Ovary (tissue), 9 donors: Measurements from ENCODE around the gene PRPF8. TPM values are rescaled to one million over a fixed set of nuclear protein-coding genes. Genes with fewer than 3 reads are reported as not detected.
A peak's percentile ranks its signal among the peaks of the same experiment; 100 is the strongest.

ENCODE experiments used
- DNase-seq, 5 donors: peaks; one replicate each; pipeline ENCODE4 v3.0.0-alpha.2; 2019 to 2020
- H3K27ac ChIP-seq, 2 donors: fragments of 200-600 bp; one replicate each; pipeline versions ENCODE4 v1.5.1 to v1.8.0; 2019 to 2022
- H3K27me3 ChIP-seq: fragments of 200-600 bp; one replicate; pipeline ENCODE4 v1.8.0; 2022
- H3K36me3 ChIP-seq: fragments of 200-600 bp; sonication (generic); one replicate; pipeline ENCODE4 v1.5.1; 2019
- H3K4me1 ChIP-seq: one replicate; pipeline ENCODE4 v1.8.1; 2013; ENCODE audit warnings: mild to moderate bottlenecking, moderate library complexity; ENCODE audit not compliant: insufficient read depth
- H3K4me3 ChIP-seq: fragments of 200-600 bp; sonication (generic); one replicate; pipeline ENCODE4 v1.5.1; 2017
- H3K9me3 ChIP-seq, 2 donors: fragments of 200-600 bp in 1 of 2; sonication (generic) in 1 of 2; one replicate each; pipeline versions ENCODE4 v1.5.1 to v1.8.1; 2013 to 2019; ENCODE audit warnings: mild to moderate bottlenecking in 1 of 2, moderate library complexity in 1 of 2
- CTCF ChIP-seq, 3 donors: fragments of 450-650 bp in 2 of 3; fragments of 200-600 bp in 1 of 3; IDR thresholded peaks; one replicate each; pipeline versions ENCODE4 v1.5.1 to v1.8.0; 2016 to 2022; ENCODE audit warnings: antibody characterized with exemption in 3 of 3, mild to moderate bottlenecking in 1 of 3
- EP300 ChIP-seq: sonication (generic); formaldehyde crosslinking; IDR thresholded peaks from one replicate; pipeline ENCODE4 v1.6.1; 2017; ENCODE audit warnings: antibody characterized with exemption
- POLR2A ChIP-seq: fragments of 450-650 bp; IDR thresholded peaks from one replicate; pipeline ENCODE4 v1.6.1; 2017; ENCODE audit warnings: antibody characterized with exemption, mild to moderate bottlenecking, moderate library complexity
- WGBS, 3 donors: extraction: QIAGEN DNeasy Blood & Tissue Kit in 1 of 3; methylation state at CpG; one replicate each; pipeline versions ENCODE4 v1.1.5 to v1.1.7; 2013 to 2017; 5-methylcytosine and 5-hydroxymethylcytosine counted together
- intact Hi-C, 4 donors: fragments of 100-400 bp; cut with DNase I; formaldehyde crosslinking; loops; one replicate each; pipeline versions ENCODE4 v1.11.0 to v1.15.1; 2022 to 2023
- microRNA counts: library from miRNA; unstranded; fragments of <30 nt; microRNA quantifications from one replicate; lab custom pipeline; 2016
- polyA plus RNA-seq, 2 donors: library from polyadenylated mRNA; stranded (reverse); fragments of 200-250 nt in 1 of 2; fragments of 350-450 nt in 1 of 2; fragmentation: Illumina TruSeq in 1 of 2; extraction: RNeasy Lipid Tissue Mini Kit (QIAGEN cat#74804) in 1 of 2; gene quantifications; one replicate each; pipeline ENCODE4 v1.2.3, GENCODE V29; 2013 to 2014
- small RNA-seq: library from RNA; depleted of rRNA; stranded (forward); fragments of <200 nt; gene quantifications from one replicate; pipeline ENCODE3, GENCODE V24; 2016
- total RNA-seq, 7 donors: library from RNA; depleted of rRNA in 2 of 7; stranded (reverse); fragments of >200 nt in 2 of 7; fragmentation: NEBNext Ultra II Directional in 3 of 7; extraction: Animal tissue kit (Norgen Biotek cat#: 25700) in 3 of 7; gene quantifications; one replicate each; pipeline versions ENCODE4 v1.1.0 to v1.2.4, GENCODE V29; 2016 to 2023
- donor health status: DM: no; HTN: no; CAD: no; lungs with moderate emphysema.
- donor health status: DM: no; HTN: no; CAD: no.
- donor health status: Bipolar disorder and iron deficiency.
- donor health status: DM: yes; HTN: yes; CAD: no.
- donor health status: DM: no; HTN: no; CAD: no.
- donor health status: DM: yes; HTN: yes; CAD: no.

PRPF8 gene
- total and polyA plus RNA-seq, 9 donors, result 146 to 379 (median 276) TPM

DNA sequence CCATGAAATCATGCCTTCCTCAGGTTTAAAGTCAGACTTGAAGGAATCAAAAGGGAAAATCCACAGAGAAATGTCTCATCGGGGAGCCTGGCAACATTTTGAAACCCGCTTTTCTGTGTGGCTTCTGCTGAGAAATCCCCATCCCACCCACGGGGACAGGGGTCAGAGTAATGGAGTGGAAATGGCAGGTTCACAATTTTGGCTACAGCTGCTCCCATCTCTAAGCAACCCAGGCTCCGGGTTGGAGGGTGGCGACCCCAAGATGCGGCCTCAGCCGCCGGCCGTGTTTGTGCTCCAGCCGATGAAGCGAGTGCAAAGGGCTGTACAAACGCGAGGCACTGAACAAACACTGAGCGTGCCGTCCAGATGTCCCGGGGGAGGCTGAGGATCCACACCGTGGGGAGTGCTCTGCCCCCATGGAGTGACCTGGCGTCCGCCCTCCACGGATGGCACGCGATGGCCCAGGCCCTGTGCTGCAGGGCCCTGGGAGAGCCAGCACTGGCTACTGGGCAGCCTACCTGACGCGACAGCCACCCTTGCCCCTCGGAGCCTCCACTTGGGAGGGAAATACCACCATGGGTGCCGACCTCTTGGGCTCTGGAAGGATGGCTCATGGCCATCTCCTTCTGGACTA is 78.2 kb downstream of the PRPF8 start:
- no peak overlapping the region for H3K27ac ChIP-seq
- 72 to 82% (median 82%) methylated on average over 26 of the region's 26 CpGs for WGBS, 3 donors
- intact Hi-C loops, result no loop called here

GRCh38 chr17:1605681-1606351 is 78.9 kb downstream of the PRPF8 start:
- H3K4me1 ChIP-seq, result peaks cover 6% of the 10 kb centered on the region
- no peak overlapping the region for H3K4me3 ChIP-seq
- DNase-seq, result peak in 1 of 5 donors; percentile 39
- H3K36me3 ChIP-seq, result no peaks in the 10 kb centered on the region
- intact Hi-C loops, result no loop called here
- 84 to 92% (median 92%) methylated on average over 16 to 19 of the region's 19 CpGs for WGBS, 3 donors
- H3K27me3 ChIP-seq, result no peaks in the 10 kb centered on the region
- peak overlapping the region in 1 of 2 donors; percentile 69 for H3K27ac ChIP-seq
- H3K9me3 ChIP-seq, result no peaks in the 10 kb centered on the region
- TF ChIP-seq CTCF (IDR thresholded peaks at IDR 0.05) (no peak), EP300 (no peak), POLR2A (no peak)

More for the DNA sequence above, 78.2 kb downstream of the PRPF8 start:
- DNase-seq, result peak in 1 of 5 donors; percentile 30
- no peaks in the 10 kb centered on the region for H3K27me3 ChIP-seq
- no peaks in the 10 kb centered on the region for H3K9me3 ChIP-seq
- H3K4me1 ChIP-seq, result peaks cover 6% of the 10 kb centered on the region
- TF ChIP-seq CTCF (IDR thresholded peaks at IDR 0.05), result no peak
- no peak for TF ChIP-seq EP300
- TF ChIP-seq POLR2A, result no peak
- H3K4me3 ChIP-seq, result no peak overlapping the region
- H3K36me3 ChIP-seq, result no peaks in the 10 kb centered on the region

DNA sequence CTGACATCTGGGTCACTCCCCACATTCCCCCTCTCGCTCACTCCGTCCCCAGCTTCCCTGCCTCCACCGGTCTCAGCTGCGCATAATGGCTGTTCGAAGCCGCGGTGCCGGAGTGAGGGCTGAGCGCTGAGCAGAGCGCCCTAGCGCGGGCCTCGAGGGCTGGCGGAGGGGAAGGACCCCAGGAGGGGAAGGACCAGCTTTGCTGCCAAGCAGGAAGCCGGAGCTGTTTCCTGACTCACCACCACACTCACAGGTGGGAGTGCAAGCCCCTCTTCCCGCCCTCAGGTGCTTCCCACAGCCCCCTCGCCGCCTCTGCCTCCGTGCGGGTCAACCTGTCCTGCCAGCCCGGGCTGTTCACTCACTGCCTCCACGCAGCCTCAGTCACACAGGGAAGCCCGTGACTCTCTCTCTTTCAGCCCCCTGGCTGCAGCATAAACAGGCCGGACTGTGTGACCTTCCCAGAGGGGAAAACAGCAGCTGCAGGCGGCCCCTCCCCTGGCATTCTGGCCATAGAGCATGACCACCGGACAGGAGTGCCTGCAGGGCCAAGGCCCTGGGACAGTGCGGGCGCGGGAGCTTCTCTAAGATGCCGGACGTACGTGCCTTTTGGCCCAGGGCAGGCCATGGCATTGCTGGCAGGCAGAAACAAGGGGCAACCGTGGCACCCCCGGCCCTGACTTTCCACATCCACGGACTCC is 79.7 kb downstream of the PRPF8 start:
- Histone ChIP-seq H3K4me1 (peaks cover 6% of the 10 kb centered on the region), H3K27ac (peak overlapping the region in 1 of 2 donors; percentile 69), H3K4me3 (no peak overlapping the region), H3K36me3 (no peaks in the 10 kb centered on the region), H3K27me3 (no peaks in the 10 kb centered on the region), H3K9me3 (no peaks in the 10 kb centered on the region)
- TF ChIP-seq CTCF (IDR thresholded peaks at IDR 0.05) (peak in 1 of 3 donors; percentile 21), EP300 (no peak)
- DNase-seq, result peak; percentile 48 to 67 (median 64)
- WGBS, 3 donors, result 14 to 28% (median 26%) methylated on average over 35 of the region's 35 CpGs
- intact Hi-C loops, result no loop called here

GRCh38 chr17:1601571-1601970 is 83.1 kb downstream of the PRPF8 start:
- TF ChIP-seq EP300 (no peak), POLR2A (no peak), CTCF (IDR thresholded peaks at IDR 0.05) (no peak)
- intact Hi-C loops, result no loop called here
- Histone ChIP-seq H3K4me1 (peaks cover 6% of the 10 kb centered on the region), H3K4me3 (no peak overlapping the region), H3K9me3 (no peaks in the 10 kb centered on the region), H3K27ac (no peak overlapping the region), H3K36me3 (no peaks in the 10 kb centered on the region), H3K27me3 (no peaks in the 10 kb centered on the region)
- DNase-seq, result no peak
- WGBS, 3 donors, result 96 to 98% (median 97%) methylated on average over 14 of the region's 14 CpGs

MicroRNAs within 50 kb of the gene (microRNA counts, 767-probe panel; counts per million panel counts)
- microRNA hsa-miR-22-3p (lab: Ali Mortazavi, UCI), result 1,954 counts per million, percentile 81 among the panel's probes with 10 or more counts

Small RNA genes lying within 50 kb of the gene (small RNA-seq; reads per million reads assigned to genes)
- gene RN7SL105P, result not detected

Other genes starting within 250 kb of the PRPF8 start
- 10 to 100 TPM; 40.0 to 60.6 (median 48.8) TPM for gene CRK, start 228.6 kb downstream of the PRPF8 start, total RNA-seq
- 10 to 100 TPM; 31.7 to 41.4 TPM for gene CRK, start 228.6 kb downstream of the PRPF8 start, polyA plus RNA-seq
- gene MYO1C, start 192.2 kb downstream of the PRPF8 start, total RNA-seq, result 100 to 1,000 TPM in 5 of 7 donors, 10 to 100 TPM in 2; 41.8 to 140 (median 106) TPM
- 10 to 100 TPM; 49.4 to 72.2 TPM for gene MYO1C, start 192.2 kb downstream of the PRPF8 start, polyA plus RNA-seq
- gene INPP5K, start 168.3 kb downstream of the PRPF8 start, total RNA-seq, result 10 to 100 TPM; 23.0 to 39.1 (median 28.3) TPM
- 10 to 100 TPM; 27.7 to 33.8 TPM for gene INPP5K, start 168.3 kb downstream of the PRPF8 start, polyA plus RNA-seq
- 10 to 100 TPM; 16.8 to 64.0 (median 52.6) TPM for gene PITPNA, start 122.1 kb downstream of the PRPF8 start, total RNA-seq
- 100 to 1,000 TPM in 1 of 2 donors, 10 to 100 TPM in 1; 24.8 to 122 TPM for gene PITPNA, start 122.1 kb downstream of the PRPF8 start, polyA plus RNA-seq
- gene SLC43A2, start 56.0 kb downstream of the PRPF8 start, total RNA-seq, result 10 to 100 TPM in 3 of 7 donors, 1 to 10 TPM in 4; 3.5 to 24.6 (median 8.8) TPM
- 1 to 10 TPM; 5.0 to 7.1 TPM for gene SLC43A2, start 56.0 kb downstream of the PRPF8 start, polyA plus RNA-seq
- 10 to 100 TPM in 1 of 7 donors, 1 to 10 TPM in 6; 2.6 to 10.2 (median 5.7) TPM for gene SCARF1, start 39.1 kb downstream of the PRPF8 start, total RNA-seq
- gene SCARF1, start 39.1 kb downstream of the PRPF8 start, polyA plus RNA-seq, result 1 to 10 TPM; 1.7 to 6.5 TPM
- gene RILP, start 35.0 kb downstream of the PRPF8 start, total RNA-seq, result 10 to 100 TPM in 1 of 7 donors, 1 to 10 TPM in 6; 3.0 to 11.0 (median 5.7) TPM
- 1 to 10 TPM; 2.3 to 6.2 TPM for gene RILP, start 35.0 kb downstream of the PRPF8 start, polyA plus RNA-seq
- gene TLCD2, start 25.5 kb upstream of the PRPF8 start, total RNA-seq, result 1 to 10 TPM; 1.5 to 9.1 (median 5.6) TPM
- 1 to 10 TPM; 2.0 to 5.7 TPM for gene TLCD2, start 25.5 kb upstream of the PRPF8 start, polyA plus RNA-seq
- 10 to 100 TPM; 26.7 to 59.4 (median 36.2) TPM for gene WDR81, start 39.8 kb upstream of the PRPF8 start, total RNA-seq
- gene WDR81, start 39.8 kb upstream of the PRPF8 start, polyA plus RNA-seq, result 10 to 100 TPM in 1 of 2 donors, 1 to 10 TPM in 1; 1.3 to 41.0 TPM
- 10 to 100 TPM in 3 of 7 donors, 1 to 10 TPM in 4; 2.6 to 45.2 (median 4.5) TPM for gene SERPINF2, start 58.0 kb upstream of the PRPF8 start, total RNA-seq
- 1 to 10 TPM; 1.7 to 9.4 TPM for gene SERPINF2, start 58.0 kb upstream of the PRPF8 start, polyA plus RNA-seq
- gene SERPINF1, start 77.2 kb upstream of the PRPF8 start, total RNA-seq, result 100 to 1,000 TPM; 342 to 965 (median 417) TPM
- 100 to 1,000 TPM; 439 to 670 TPM for gene SERPINF1, start 77.2 kb upstream of the PRPF8 start, polyA plus RNA-seq
- gene SMYD4, start 145.0 kb upstream of the PRPF8 start, total RNA-seq, result 10 to 100 TPM; 11.3 to 22.0 (median 17.5) TPM
- 10 to 100 TPM in 1 of 2 donors, 1 to 10 TPM in 1; 8.5 to 16.3 TPM for gene SMYD4, start 145.0 kb upstream of the PRPF8 start, polyA plus RNA-seq
- gene RPA1, start 145.1 kb upstream of the PRPF8 start, total RNA-seq, result 100 to 1,000 TPM in 5 of 7 donors, 10 to 100 TPM in 2; 20.7 to 137 (median 116) TPM
- gene RPA1, start 145.1 kb upstream of the PRPF8 start, polyA plus RNA-seq, result 10 to 100 TPM; 37.0 to 63.6 TPM